ENCODE measurements around the gene PSMG3.

Gene PSMG3

DNA sequence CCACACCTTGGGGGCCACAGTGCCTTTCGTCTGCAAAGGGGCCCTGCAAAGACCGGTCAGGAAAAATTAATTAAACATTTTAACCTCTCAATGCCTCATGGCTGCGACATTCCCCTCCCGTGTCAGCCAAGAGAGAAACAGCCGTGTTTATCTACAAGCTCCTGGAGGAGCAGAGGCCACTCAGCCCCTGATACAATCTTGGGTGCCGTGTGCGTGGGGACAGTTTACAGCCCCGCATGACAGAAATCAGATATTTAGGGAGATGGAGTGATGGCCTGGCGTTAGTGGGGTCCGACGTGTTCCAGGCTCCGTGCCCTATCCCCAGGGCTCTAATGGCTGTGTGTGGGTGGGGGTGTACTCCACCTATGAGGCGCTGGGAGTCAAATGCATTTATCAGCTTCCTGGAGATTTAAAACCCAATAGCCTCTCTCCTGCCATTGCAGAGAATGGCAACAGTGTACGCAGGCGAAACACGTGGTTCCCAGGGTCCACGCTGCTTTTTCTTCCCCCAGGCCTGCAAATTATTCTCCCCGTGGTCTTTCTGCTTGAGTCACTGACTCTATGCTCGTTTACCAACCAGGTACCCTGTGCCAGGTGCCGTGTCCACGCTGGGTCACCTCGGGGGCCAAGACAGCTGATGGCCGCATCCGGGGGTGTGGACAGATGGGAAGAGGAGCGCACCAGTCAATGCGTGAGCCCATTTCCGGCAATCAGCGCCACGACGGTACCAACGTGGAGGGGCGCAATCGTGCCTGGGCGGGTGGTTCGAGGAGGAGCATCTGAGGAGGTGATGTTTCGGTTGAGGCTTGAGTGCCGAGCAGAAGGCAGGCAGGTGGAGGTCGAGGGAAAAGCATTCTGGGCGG is 26.6 kb upstream of the PSMG3 start:
- TF ChIP-seq ZFX (IDR thresholded peaks at IDR 0.05) = no peak
- TF ChIP-seq, protein P1, sequence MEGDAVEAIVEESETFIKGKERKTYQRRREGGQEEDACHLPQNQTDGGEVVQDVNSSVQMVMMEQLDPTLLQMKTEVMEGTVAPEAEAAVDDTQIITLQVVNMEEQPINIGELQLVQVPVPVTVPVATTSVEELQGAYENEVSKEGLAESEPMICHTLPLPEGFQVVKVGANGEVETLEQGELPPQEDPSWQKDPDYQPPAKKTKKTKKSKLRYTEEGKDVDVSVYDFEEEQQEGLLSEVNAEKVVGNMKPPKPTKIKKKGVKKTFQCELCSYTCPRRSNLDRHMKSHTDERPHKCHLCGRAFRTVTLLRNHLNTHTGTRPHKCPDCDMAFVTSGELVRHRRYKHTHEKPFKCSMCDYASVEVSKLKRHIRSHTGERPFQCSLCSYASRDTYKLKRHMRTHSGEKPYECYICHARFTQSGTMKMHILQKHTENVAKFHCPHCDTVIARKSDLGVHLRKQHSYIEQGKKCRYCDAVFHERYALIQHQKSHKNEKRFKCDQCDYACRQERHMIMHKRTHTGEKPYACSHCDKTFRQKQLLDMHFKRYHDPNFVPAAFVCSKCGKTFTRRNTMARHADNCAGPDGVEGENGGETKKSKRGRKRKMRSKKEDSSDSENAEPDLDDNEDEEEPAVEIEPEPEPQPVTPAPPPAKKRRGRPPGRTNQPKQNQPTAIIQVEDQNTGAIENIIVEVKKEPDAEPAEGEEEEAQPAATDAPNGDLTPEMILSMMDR (conservative IDR thresholded peaks at IDR 0.05) = no peak
- H3K27ac ChIP-seq = no peak overlapping the region

GRCh38 chr7:1595636-1596035 is 25.8 kb upstream of the PSMG3 start:
- TF ChIP-seq, protein P1 (conservative IDR thresholded peaks at IDR 0.05) = no peak
- TF ChIP-seq ZFX (IDR thresholded peaks at IDR 0.05) = no peak

GRCh38 chr7:1595027-1595426 is 25.2 kb upstream of the PSMG3 start:
- no peak overlapping the region for H3K27ac ChIP-seq
- TF ChIP-seq, protein P1 (conservative IDR thresholded peaks at IDR 0.05) = no peak
- TF ChIP-seq ZFX (IDR thresholded peaks at IDR 0.05) = no peak

More at GRCh38 chr7:1595636-1596035, 25.8 kb upstream of the PSMG3 start:
- H3K27ac ChIP-seq = no peak overlapping the region

GRCh38 chr7:1593904-1594421 is 24.1 kb upstream of the PSMG3 start:
- no peak for TF ChIP-seq ZFX (IDR thresholded peaks at IDR 0.05)
- TF ChIP-seq, protein P1 (conservative IDR thresholded peaks at IDR 0.05) = no peak
- no peak overlapping the region for H3K27ac ChIP-seq

- no peak overlapping the region for H3K27ac ChIP-seq
Observed at GRCh38 chr7:1593091-1593866, 23.4 kb upstream of the PSMG3 start.

GRCh38 chr7:1592299-1592871 is 22.6 kb upstream of the PSMG3 start:
- TF ChIP-seq, protein P1 (conservative IDR thresholded peaks at IDR 0.05) = no peak
- no peak for TF ChIP-seq ZFX (IDR thresholded peaks at IDR 0.05)
- no peak overlapping the region for H3K27ac ChIP-seq

More at GRCh38 chr7:1593091-1593866, 23.4 kb upstream of the PSMG3 start:
- TF ChIP-seq ZFX (IDR thresholded peaks at IDR 0.05) = no peak
- TF ChIP-seq, protein P1 (conservative IDR thresholded peaks at IDR 0.05) = no peak; the same call in 1 of the 2 replicates
